Measurements from ENCODE around the gene FBH1.
"Not testable (repeated sequence)": the region's sequence is repeated elsewhere in the genome, so short reads cannot be mapped to it uniquely, and the experiment has no call there.

GRCh38 chr10:5908676-5909075, 18.6 kb downstream of the FBH1 start:
- not testable (repeated sequence) for TF ChIP-seq YY1 (IDR thresholded peaks at IDR 0.05); GABPA (IDR thresholded peaks at IDR 0.05 in 1 of 2, conservative IDR thresholded peaks at IDR 0.05 in 1 of 2)
- TF ChIP-seq, protein P1, sequence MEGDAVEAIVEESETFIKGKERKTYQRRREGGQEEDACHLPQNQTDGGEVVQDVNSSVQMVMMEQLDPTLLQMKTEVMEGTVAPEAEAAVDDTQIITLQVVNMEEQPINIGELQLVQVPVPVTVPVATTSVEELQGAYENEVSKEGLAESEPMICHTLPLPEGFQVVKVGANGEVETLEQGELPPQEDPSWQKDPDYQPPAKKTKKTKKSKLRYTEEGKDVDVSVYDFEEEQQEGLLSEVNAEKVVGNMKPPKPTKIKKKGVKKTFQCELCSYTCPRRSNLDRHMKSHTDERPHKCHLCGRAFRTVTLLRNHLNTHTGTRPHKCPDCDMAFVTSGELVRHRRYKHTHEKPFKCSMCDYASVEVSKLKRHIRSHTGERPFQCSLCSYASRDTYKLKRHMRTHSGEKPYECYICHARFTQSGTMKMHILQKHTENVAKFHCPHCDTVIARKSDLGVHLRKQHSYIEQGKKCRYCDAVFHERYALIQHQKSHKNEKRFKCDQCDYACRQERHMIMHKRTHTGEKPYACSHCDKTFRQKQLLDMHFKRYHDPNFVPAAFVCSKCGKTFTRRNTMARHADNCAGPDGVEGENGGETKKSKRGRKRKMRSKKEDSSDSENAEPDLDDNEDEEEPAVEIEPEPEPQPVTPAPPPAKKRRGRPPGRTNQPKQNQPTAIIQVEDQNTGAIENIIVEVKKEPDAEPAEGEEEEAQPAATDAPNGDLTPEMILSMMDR (IDR thresholded peaks at IDR 0.05; ENCODE audit: low read depth, low read length, missing input control), result not testable (repeated sequence)
